ENCODE data around the gene PPP1R2. TPM values are rescaled to one million over a fixed set of nuclear protein-coding genes. Genes with fewer than 3 reads are reported as not detected.

Gene PPP1R2
- total and polyA plus RNA-seq, 9 of the 15 experiments (the other 6 are each of a cell fraction or from before 2014, with no cell fraction given): 9.4 to 115 (median 40.3) TPM

DNA sequence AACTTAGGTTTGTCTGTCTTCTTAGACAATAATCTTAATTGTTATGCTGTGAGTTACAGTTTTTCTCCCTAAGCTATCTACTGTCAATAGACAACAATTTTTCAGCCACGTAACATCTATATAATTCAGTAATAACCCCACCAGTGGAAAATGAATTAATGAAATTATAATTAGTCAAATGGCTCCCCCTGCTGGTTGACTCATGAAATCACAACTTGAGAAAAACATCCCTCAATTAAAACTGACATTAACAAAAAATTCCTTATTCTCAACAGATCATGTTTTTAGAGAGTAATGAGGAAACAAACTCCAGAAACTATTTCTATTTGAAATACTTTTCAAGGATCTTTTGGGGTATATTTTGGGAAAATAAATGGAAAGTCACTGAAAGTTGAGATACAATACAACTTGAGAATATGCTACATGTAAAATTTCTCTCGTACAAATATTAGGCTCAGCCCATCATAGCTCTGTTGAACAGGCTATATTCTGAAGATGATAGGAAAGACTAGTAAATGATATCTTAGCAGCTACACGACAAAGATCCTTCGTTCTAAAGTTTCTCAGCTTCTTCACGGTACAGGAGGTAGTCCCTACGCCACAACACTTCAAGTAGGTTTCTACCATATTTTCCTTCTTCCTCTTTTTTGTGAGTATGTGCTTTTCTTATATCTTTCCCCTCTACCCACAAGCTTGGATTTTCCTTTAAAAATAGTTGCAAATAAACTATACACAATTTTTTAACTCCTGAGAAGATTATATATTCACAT lies 20.7 kb downstream of the PPP1R2 start (continued):
- TF ChIP-seq, protein P1, sequence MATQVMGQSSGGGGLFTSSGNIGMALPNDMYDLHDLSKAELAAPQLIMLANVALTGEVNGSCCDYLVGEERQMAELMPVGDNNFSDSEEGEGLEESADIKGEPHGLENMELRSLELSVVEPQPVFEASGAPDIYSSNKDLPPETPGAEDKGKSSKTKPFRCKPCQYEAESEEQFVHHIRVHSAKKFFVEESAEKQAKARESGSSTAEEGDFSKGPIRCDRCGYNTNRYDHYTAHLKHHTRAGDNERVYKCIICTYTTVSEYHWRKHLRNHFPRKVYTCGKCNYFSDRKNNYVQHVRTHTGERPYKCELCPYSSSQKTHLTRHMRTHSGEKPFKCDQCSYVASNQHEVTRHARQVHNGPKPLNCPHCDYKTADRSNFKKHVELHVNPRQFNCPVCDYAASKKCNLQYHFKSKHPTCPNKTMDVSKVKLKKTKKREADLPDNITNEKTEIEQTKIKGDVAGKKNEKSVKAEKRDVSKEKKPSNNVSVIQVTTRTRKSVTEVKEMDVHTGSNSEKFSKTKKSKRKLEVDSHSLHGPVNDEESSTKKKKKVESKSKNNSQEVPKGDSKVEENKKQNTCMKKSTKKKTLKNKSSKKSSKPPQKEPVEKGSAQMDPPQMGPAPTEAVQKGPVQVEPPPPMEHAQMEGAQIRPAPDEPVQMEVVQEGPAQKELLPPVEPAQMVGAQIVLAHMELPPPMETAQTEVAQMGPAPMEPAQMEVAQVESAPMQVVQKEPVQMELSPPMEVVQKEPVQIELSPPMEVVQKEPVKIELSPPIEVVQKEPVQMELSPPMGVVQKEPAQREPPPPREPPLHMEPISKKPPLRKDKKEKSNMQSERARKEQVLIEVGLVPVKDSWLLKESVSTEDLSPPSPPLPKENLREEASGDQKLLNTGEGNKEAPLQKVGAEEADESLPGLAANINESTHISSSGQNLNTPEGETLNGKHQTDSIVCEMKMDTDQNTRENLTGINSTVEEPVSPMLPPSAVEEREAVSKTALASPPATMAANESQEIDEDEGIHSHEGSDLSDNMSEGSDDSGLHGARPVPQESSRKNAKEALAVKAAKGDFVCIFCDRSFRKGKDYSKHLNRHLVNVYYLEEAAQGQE (IDR thresholded peaks at IDR 0.05; ENCODE audit: borderline replicate concordance): peak; percentile 87
- TF ChIP-seq, protein P1 (CRISPR knock-in tag; IDR thresholded peaks at IDR 0.05; ENCODE audit: low read depth): no peak
- TF ChIP-seq SIN3B (IDR thresholded peaks at IDR 0.05; ENCODE audit: low read depth) (0 out of 2 replicates have a peak, but pooled peaks have one; percentile 19), POLR2H (tag; IDR thresholded peaks at IDR 0.05; ENCODE audit: low read depth) (peak; percentile 54; the same call in 1 of the 2 replicates), GTF2E2 (tag; IDR thresholded peaks at IDR 0.05) (no peak), DACH1 (IDR thresholded peaks at IDR 0.05; ENCODE audit: partially characterized antibody) (no peak), PYGO2 (tag; IDR thresholded peaks at IDR 0.05) (no peak), NEUROD1 (IDR thresholded peaks at IDR 0.05; ENCODE audit: borderline replicate concordance, low read depth, low read length, partially characterized antibody) (no peak), PHF20 (IDR thresholded peaks at IDR 0.05; ENCODE audit: partially characterized antibody) (no peak), ZNF165 (CRISPR knock-in tag; IDR thresholded peaks at IDR 0.05; ENCODE audit: borderline replicate concordance) (no peak), BACH1 (tag; IDR thresholded peaks at IDR 0.05) (0 out of 2 replicates have a peak, but pooled peaks have one; percentile 22), ZNF668 (CRISPR knock-in tag; IDR thresholded peaks at IDR 0.05) (no peak), EP400 (IDR thresholded peaks at IDR 0.05) (0 out of 2 replicates have a peak, but pooled peaks have one; percentile 22), CSDE1 (IDR thresholded peaks at IDR 0.05) (0 out of 4 replicates have a peak, but pooled peaks of 1 of the 2 experiments have one; percentile 23), ZNF384 (IDR thresholded peaks at IDR 0.05; ENCODE audit: low read depth, low read length) (no peak)
- TF ChIP-seq, protein P2, sequence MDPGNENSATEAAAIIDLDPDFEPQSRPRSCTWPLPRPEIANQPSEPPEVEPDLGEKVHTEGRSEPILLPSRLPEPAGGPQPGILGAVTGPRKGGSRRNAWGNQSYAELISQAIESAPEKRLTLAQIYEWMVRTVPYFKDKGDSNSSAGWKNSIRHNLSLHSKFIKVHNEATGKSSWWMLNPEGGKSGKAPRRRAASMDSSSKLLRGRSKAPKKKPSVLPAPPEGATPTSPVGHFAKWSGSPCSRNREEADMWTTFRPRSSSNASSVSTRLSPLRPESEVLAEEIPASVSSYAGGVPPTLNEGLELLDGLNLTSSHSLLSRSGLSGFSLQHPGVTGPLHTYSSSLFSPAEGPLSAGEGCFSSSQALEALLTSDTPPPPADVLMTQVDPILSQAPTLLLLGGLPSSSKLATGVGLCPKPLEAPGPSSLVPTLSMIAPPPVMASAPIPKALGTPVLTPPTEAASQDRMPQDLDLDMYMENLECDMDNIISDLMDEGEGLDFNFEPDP (CRISPR knock-in tag; IDR thresholded peaks at IDR 0.05): no peak
- TF ChIP-seq, protein P3, sequence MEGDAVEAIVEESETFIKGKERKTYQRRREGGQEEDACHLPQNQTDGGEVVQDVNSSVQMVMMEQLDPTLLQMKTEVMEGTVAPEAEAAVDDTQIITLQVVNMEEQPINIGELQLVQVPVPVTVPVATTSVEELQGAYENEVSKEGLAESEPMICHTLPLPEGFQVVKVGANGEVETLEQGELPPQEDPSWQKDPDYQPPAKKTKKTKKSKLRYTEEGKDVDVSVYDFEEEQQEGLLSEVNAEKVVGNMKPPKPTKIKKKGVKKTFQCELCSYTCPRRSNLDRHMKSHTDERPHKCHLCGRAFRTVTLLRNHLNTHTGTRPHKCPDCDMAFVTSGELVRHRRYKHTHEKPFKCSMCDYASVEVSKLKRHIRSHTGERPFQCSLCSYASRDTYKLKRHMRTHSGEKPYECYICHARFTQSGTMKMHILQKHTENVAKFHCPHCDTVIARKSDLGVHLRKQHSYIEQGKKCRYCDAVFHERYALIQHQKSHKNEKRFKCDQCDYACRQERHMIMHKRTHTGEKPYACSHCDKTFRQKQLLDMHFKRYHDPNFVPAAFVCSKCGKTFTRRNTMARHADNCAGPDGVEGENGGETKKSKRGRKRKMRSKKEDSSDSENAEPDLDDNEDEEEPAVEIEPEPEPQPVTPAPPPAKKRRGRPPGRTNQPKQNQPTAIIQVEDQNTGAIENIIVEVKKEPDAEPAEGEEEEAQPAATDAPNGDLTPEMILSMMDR (IDR thresholded peaks at IDR 0.05 in 2 of 3, conservative IDR thresholded peaks at IDR 0.05 in 1 of 3; ENCODE audit: insufficient read depth in 2 of 3, low read depth in 1 of 3, low read length in 3 of 3): peak; percentile 38 to 78 (median 48); a peak in 3 of 6 replicates

Data from K562 (cell line).